ENCODE measurements around the gene PC. TPM values are rescaled to one million over a fixed set of nuclear protein-coding genes. Genes with fewer than 3 reads are reported as not detected.

PC gene
- total and polyA plus RNA-seq, 9 of the 15 experiments (the other 6 are each of a cell fraction or from before 2014, with no cell fraction given), result 0.94 to 38.0 (median 8.7) TPM

GRCh38 chr11:66987158-66987620, 29.0 kb upstream of the PC start (continued):
- TF ChIP-seq SAFB2 (IDR thresholded peaks at IDR 0.05; ENCODE audit: borderline replicate concordance, low read depth, low read length, severe bottlenecking), result no peak
- TF ChIP-seq JUNB (CRISPR knock-in tag; conservative IDR thresholded peaks at IDR 0.05), result no peak
- TF ChIP-seq ZNF3 (CRISPR knock-in tag; IDR thresholded peaks at IDR 0.05), result no peak
- no peak for TF ChIP-seq POLR3A (IDR thresholded peaks at IDR 0.05; ENCODE audit: borderline replicate concordance, extremely low read depth, insufficient read depth, insufficient read length)
- no peak for TF ChIP-seq ARID1B (IDR thresholded peaks at IDR 0.05)
- no peak for TF ChIP-seq DLX4 (CRISPR knock-in tag; IDR thresholded peaks at IDR 0.05)
- TF ChIP-seq NCOA4 (IDR thresholded peaks at IDR 0.05; ENCODE audit: partially characterized antibody), result no peak
- no peak for TF ChIP-seq RBM39 (optimal IDR thresholded peaks at IDR 0.05; ENCODE audit: low read depth, low read length)
- no peak for TF ChIP-seq E2F6 (IDR thresholded peaks at IDR 0.05; ENCODE audit: borderline replicate concordance in 1 of 2, extremely low read depth in 1 of 2, insufficient read depth in 1 of 2, insufficient read length in 1 of 2, low read depth in 1 of 2, low read length in 1 of 2, poor library complexity in 1 of 2, severe bottlenecking in 1 of 2)
- no peak for TF ChIP-seq ZNF57 (CRISPR knock-in tag; IDR thresholded peaks at IDR 0.05)
- no peak for TF ChIP-seq SNRNP70 (optimal IDR thresholded peaks at IDR 0.05; ENCODE audit: low read depth, low read length)
- peak in 1 of 2 experiments; percentile 34; a peak in 1 of 4 replicates for TF ChIP-seq RCOR1 (IDR thresholded peaks at IDR 0.05; ENCODE audit: borderline replicate concordance in 1 of 2, low read depth in 2 of 2, low read length in 2 of 2)
- TF ChIP-seq CHD2 (IDR thresholded peaks at IDR 0.05; ENCODE audit: low read depth, low read length), result no peak
- no peak for TF ChIP-seq ZNF407 (IDR thresholded peaks at IDR 0.05; ENCODE audit: low read depth)
- no peak for TF ChIP-seq NR3C1 (CRISPR knock-in tag; IDR thresholded peaks at IDR 0.05)
- TF ChIP-seq ZFP36 (IDR thresholded peaks at IDR 0.05; ENCODE audit: low read depth, low read length, partially characterized antibody), result peak; percentile 92
- TF ChIP-seq SP1 (CRISPR knock-in tag; IDR thresholded peaks at IDR 0.05), result no peak
- no peak for TF ChIP-seq CSDE1 (IDR thresholded peaks at IDR 0.05)
- no peak for TF ChIP-seq ELF2 (CRISPR knock-in tag; IDR thresholded peaks at IDR 0.05)
